Mesenchymal stem cell (in vitro differentiated cells and primary cell): ENCODE results near the gene POLR2E.
A peak's percentile ranks its signal among the peaks of the same experiment; 100 is the strongest.

Experiments
- DNase-seq: peaks from one replicate; pipeline ENCODE4 v3.0.0-alpha.2; 2013
- H2AFZ ChIP-seq: one replicate; pipeline ENCODE4 v1.6.1; 2013; ENCODE audit warnings: low read depth, mild to moderate bottlenecking, control low read depth, inconsistent platforms, low read length, moderate library complexity
- H2AK5ac ChIP-seq: 2 replicates; pipeline ENCODE4 v1.6.1; 2013; ENCODE audit warnings: low read length, moderate library complexity, mild to moderate bottlenecking, inconsistent platforms; ENCODE audit not compliant: severe bottlenecking
- H2BK120ac ChIP-seq: one replicate; pipeline ENCODE4 v1.6.1; 2013; ENCODE audit warnings: low read depth, mild to moderate bottlenecking, inconsistent platforms, low read length, moderate library complexity
- H2BK12ac ChIP-seq, 2 experiments: one replicate each; pipeline ENCODE4 v1.6.1; 2013; ENCODE audit warnings: inconsistent platforms in 2 of 2, low read length in 2 of 2, mild to moderate bottlenecking in 2 of 2, moderate library complexity in 2 of 2, control low read depth in 1 of 2
- H2BK15ac ChIP-seq: one replicate; pipeline ENCODE4 v1.6.1; 2013; ENCODE audit warnings: mild to moderate bottlenecking, low read depth, inconsistent platforms; ENCODE audit not compliant: poor library complexity, severe bottlenecking
- H2BK5ac ChIP-seq: 2 replicates; pipeline ENCODE4 v1.6.1; 2013; ENCODE audit warnings: low read depth, mild to moderate bottlenecking, low read length, control low read depth, inconsistent platforms; ENCODE audit not compliant: poor library complexity, severe bottlenecking
- H3K14ac ChIP-seq, 2 experiments: one replicate each; pipeline ENCODE4 v1.6.1; 2013; ENCODE audit warnings: inconsistent platforms in 2 of 2, low read length in 2 of 2, control low read depth in 1 of 2, mild to moderate bottlenecking in 1 of 2, moderate library complexity in 1 of 2
- H3K18ac ChIP-seq, 2 experiments: one replicate each; pipeline ENCODE4 v1.6.1; 2013; ENCODE audit warnings: inconsistent platforms in 2 of 2, low read length in 2 of 2, control low read depth in 1 of 2, low read depth in 1 of 2, mild to moderate bottlenecking in 1 of 2
- H3K23ac ChIP-seq, 2 experiments: one replicate each; pipeline ENCODE4 v1.6.1; 2013; ENCODE audit warnings: inconsistent platforms in 2 of 2, low read length in 2 of 2, mild to moderate bottlenecking in 2 of 2, moderate library complexity in 2 of 2, control low read depth in 1 of 2
- H3K27ac ChIP-seq: 2 replicates; pipeline ENCODE4 v1.5.1; 2013; ENCODE audit warnings: mild to moderate bottlenecking, moderate library complexity, low read length, control low read depth, inconsistent platforms; ENCODE audit not compliant: poor library complexity, severe bottlenecking
- H3K27me3 ChIP-seq, 2 experiments: 2 replicates each; pipeline versions ENCODE4 v1.6.1 to v1.7.0; 2013; ENCODE audit warnings: low read length in 2 of 2, mild to moderate bottlenecking in 2 of 2, moderate library complexity in 2 of 2, control low read depth in 1 of 2, inconsistent platforms in 1 of 2; ENCODE audit not compliant: control insufficient read depth in 1 of 2, insufficient read depth in 1 of 2
- H3K36me3 ChIP-seq, 2 experiments: 2 replicates each; pipeline versions ENCODE4 v1.6.1 to v1.7.0; 2013; ENCODE audit warnings: low read length in 2 of 2, control low read depth in 1 of 2, inconsistent platforms in 1 of 2, low read depth in 1 of 2, mild to moderate bottlenecking in 1 of 2; ENCODE audit not compliant: insufficient read depth in 2 of 2, control insufficient read depth in 1 of 2
- H3K4ac ChIP-seq, 2 experiments: one replicate each; pipeline ENCODE4 v1.6.1; 2013; ENCODE audit warnings: inconsistent platforms in 2 of 2, low read length in 2 of 2, mild to moderate bottlenecking in 2 of 2, moderate library complexity in 2 of 2, control low read depth in 1 of 2, low read depth in 1 of 2
- H3K4me1 ChIP-seq: 2 replicates; pipeline ENCODE4 v1.6.1; 2013; ENCODE audit warnings: low read depth, low read length, control low read depth; ENCODE audit not compliant: control insufficient read depth, insufficient read depth
- H3K4me2 ChIP-seq: 2 replicates; pipeline ENCODE4 v1.6.1; 2013; ENCODE audit warnings: low read length, mild to moderate bottlenecking, inconsistent platforms; ENCODE audit not compliant: poor library complexity, severe bottlenecking
- H3K4me3 ChIP-seq, 2 experiments: 2 replicates each; pipeline versions ENCODE4 v1.5.1 to v1.7.0; 2013; ENCODE audit warnings: low read length in 2 of 2, mild to moderate bottlenecking in 2 of 2, control low read depth in 1 of 2, low read depth in 1 of 2; ENCODE audit not compliant: insufficient read depth in 1 of 2
- H3K79me1 ChIP-seq: replicated peaks from 2 replicates; pipeline ENCODE4 v1.6.1; 2013; ENCODE audit warnings: mild to moderate bottlenecking, control low read depth, low read length, inconsistent platforms; ENCODE audit not compliant: poor library complexity, severe bottlenecking
- H3K9ac ChIP-seq: 2 replicates; pipeline ENCODE4 v1.7.0; 2013; ENCODE audit warnings: mild to moderate bottlenecking, low read length, moderate library complexity
- H3K9me3 ChIP-seq: 2 replicates; pipeline ENCODE4 v1.7.0; 2013; ENCODE audit warnings: mild to moderate bottlenecking, low read length; ENCODE audit not compliant: control insufficient read depth
- H4K8ac ChIP-seq: one replicate; pipeline ENCODE4 v1.6.1; 2013; ENCODE audit warnings: inconsistent platforms, mild to moderate bottlenecking, low read length, moderate library complexity
- H4K91ac ChIP-seq: one replicate; pipeline ENCODE4 v1.6.1; 2013; ENCODE audit warnings: mild to moderate bottlenecking, low read length, inconsistent platforms
- WGBS: methylation state at CpG from one replicate; pipeline ENCODE4 v1.1.7; 2013; ENCODE audit warnings: mixed read lengths; 5-methylcytosine and 5-hydroxymethylcytosine counted together

Gene POLR2E

DNA sequence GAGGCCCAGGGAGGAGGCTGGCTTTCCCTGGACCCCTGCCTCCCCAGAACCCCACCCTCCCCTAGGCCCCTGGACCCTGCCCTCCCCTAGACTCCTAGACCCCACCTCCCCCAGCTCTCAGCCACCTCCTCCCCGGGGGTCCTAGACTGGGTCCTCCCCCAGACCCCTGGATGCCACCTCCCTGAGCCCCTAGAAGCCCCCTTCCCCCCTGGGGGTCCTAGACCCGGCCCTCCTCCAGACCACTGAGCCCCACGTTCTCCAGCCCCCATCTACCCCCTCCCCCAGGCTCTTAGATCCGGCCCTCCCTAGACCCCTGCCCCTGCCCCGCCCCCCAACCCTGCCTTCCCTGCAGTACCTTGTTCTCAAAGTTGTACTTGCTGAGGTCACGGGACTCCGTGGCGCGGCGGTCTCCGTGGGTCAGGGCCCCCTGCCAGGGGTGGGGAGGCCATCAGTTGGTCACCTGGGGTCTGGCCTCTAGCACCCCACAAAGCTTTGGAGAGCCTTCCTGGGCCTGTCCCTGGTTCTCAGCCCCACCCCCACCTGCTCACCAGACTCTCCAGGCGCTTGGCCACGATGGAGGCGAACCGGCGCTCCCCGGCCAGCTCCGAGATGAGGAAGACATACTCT lies 16.6 kb upstream of the POLR2E start:
- no peaks in the 10 kb centered on the region for H3K27me3 ChIP-seq
- H3K23ac ChIP-seq: no peak overlapping the region
- no peak overlapping the region for H3K14ac ChIP-seq
- H3K36me3 ChIP-seq: peaks cover 62 to 92% of the 10 kb centered on the region in 2 experiments
- H3K4me3 ChIP-seq: no peak overlapping the region
- no peak overlapping the region for H4K91ac ChIP-seq
- H3K27ac ChIP-seq: no peak overlapping the region
- no peak overlapping the region for H3K4ac ChIP-seq
- H2BK120ac ChIP-seq: no peak overlapping the region
- H2BK5ac ChIP-seq: no peak overlapping the region
- H3K18ac ChIP-seq: no peak overlapping the region
- no peak overlapping the region for H2AK5ac ChIP-seq
- WGBS: 93% methylated on average over 18 of the region's 18 CpGs
- no peak overlapping the region for H4K8ac ChIP-seq
- H2BK12ac ChIP-seq: no peak overlapping the region
- H2BK15ac ChIP-seq: no peak overlapping the region
- no peaks in the 10 kb centered on the region for H3K9me3 ChIP-seq
- H3K4me1 ChIP-seq: peaks cover 27% of the 10 kb centered on the region
- no peak overlapping the region for H2AFZ ChIP-seq
- no peak overlapping the region for H3K4me2 ChIP-seq
- DNase-seq: no peak
- peaks cover 4% of the 10 kb centered on the region for H3K79me1 ChIP-seq
- no peak overlapping the region for H3K9ac ChIP-seq

DNA sequence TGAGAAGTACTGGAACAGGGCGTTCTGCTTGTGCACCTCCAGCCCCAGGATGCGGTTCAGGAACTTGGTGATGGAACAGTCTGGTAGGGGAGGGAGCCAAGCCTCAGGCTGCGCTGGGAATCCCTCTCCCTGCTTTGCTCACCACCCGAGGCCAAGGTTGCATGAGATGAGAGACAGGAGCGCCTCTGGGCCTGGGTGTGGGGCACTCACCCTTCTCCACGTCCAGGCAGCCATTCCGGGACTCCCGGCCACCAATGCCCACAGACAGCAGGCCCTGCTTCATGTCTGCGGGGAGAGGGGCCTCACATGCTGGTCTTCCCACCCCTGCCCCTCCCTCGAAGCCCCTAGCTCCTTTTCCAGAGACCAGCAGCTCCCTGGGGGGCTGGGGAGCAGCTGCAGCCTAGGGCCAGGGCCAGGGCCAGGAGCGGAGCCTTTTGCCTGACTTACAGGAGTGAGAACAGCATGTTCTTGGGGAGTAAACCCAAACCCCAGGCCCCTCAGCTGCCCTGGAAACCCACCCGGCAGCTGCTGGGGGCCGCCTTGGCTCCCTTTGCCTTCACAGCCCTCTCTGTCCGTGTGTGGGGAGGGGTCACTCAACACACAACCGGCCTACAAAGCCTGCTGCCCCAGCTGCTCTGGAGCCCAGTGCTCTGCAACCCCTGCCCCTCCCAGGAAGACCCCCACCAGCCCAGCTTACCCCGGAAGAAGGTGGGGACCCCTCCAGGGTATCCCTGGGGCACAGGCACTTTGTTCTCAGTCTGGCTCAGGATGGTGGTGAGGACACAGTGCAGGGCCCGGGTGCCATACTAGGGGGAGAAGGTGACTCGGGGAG lies 15.8 kb upstream of the POLR2E start:
- no peak overlapping the region for H4K91ac ChIP-seq
- no peak overlapping the region for H3K18ac ChIP-seq
- no peak for DNase-seq
- H3K4me3 ChIP-seq: no peak overlapping the region
- 87% methylated on average over 16 of the region's 18 CpGs for WGBS
- no peak overlapping the region for H3K9ac ChIP-seq
- no peak overlapping the region for H2BK5ac ChIP-seq
- H3K4me1 ChIP-seq: peaks cover 34% of the 10 kb centered on the region
- H3K36me3 ChIP-seq: peaks cover 62 to 92% of the 10 kb centered on the region in 2 experiments
- no peak overlapping the region for H2BK120ac ChIP-seq
- H2AFZ ChIP-seq: no peak overlapping the region
- H3K23ac ChIP-seq: no peak overlapping the region
- no peak overlapping the region for H3K4ac ChIP-seq
- no peak overlapping the region for H3K27ac ChIP-seq
- no peak overlapping the region for H3K14ac ChIP-seq
- no peak overlapping the region for H2AK5ac ChIP-seq
- no peak overlapping the region for H4K8ac ChIP-seq
- H2BK15ac ChIP-seq: no peak overlapping the region
- no peak overlapping the region for H2BK12ac ChIP-seq
- H3K9me3 ChIP-seq: no peaks in the 10 kb centered on the region
- peaks cover 6% of the 10 kb centered on the region for H3K79me1 ChIP-seq
- H3K27me3 ChIP-seq: no peaks in the 10 kb centered on the region
- H3K4me2 ChIP-seq: no peak overlapping the region

DNA sequence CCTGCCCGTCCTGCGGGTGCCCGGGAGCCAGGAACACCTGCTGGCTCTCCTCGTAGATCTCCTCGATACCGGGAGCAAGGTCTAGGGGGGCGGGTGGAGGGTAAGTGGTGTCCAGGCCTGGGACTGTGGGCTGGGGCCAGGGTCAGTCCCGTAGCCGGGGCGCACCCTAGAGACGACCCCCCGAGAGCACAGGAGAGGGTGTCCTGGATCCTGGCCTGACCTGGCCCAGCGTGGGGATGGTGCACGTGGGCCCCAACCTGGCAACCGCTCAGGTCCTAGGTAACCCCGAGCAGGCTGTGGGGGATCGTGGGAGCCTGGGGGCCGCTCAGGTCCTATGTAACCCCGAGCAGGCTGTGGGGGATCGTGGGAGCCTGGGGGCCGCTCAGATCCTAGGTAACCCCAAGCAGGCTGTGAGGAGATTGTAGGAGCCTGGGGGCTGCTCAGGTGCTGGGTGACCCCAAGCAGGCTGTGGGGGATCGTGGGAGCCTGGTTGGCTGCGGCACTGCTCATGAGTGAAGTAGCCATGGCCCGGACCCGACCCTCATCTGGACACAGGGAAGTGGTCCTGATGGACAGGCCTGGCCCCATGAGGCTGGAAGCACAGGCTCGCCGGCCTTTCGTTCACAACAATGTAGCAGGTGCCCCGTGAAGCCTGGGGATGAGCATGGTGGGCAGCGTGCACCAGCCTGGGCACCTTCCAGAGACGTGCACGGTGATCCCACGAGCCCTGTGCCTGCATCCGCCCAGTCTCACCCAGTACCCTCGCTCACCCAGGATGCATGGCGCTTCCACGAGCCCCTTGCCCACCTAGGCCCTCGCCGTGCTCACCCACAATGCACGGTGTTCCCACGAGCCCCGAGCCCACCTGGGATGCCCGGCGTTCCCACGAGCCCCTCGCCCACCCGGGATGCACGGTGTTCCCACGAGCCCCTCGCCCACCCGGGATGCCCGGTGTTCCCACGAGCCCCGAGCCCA lies 14.8 kb upstream of the POLR2E start:
- no peak overlapping the region for H2BK5ac ChIP-seq
- H3K4me3 ChIP-seq: no peak overlapping the region
- no peak overlapping the region for H2AK5ac ChIP-seq
- no peak overlapping the region for H2AFZ ChIP-seq
- no peak overlapping the region for H3K27ac ChIP-seq
- H3K9me3 ChIP-seq: no peaks in the 10 kb centered on the region
- no peak overlapping the region for H3K4ac ChIP-seq
- no peak overlapping the region for H2BK12ac ChIP-seq
- H3K27me3 ChIP-seq: no peaks in the 10 kb centered on the region
- peaks cover 59 to 95% of the 10 kb centered on the region in 2 experiments for H3K36me3 ChIP-seq
- H2BK15ac ChIP-seq: no peak overlapping the region
- H3K79me1 ChIP-seq: peaks cover 6% of the 10 kb centered on the region
- no peak overlapping the region for H3K18ac ChIP-seq
- no peak overlapping the region for H3K14ac ChIP-seq
- no peak overlapping the region for H3K23ac ChIP-seq
- H3K4me2 ChIP-seq: no peak overlapping the region
- DNase-seq: no peak
- WGBS: 97% methylated on average over 50 of the region's 54 CpGs
- H3K9ac ChIP-seq: no peak overlapping the region
- H4K8ac ChIP-seq: peak overlapping the region; percentile 31
- no peak overlapping the region for H4K91ac ChIP-seq
- peaks cover 44% of the 10 kb centered on the region for H3K4me1 ChIP-seq
- no peak overlapping the region for H2BK120ac ChIP-seq
